Body of pancreas (tissue), 4 donors: ENCODE measurements around the gene SMIM35.

Experiments
- CTCF ChIP-seq, 7 experiments: fragments of 450-650 bp in 4 of 7; fragments of 200-600 bp in 3 of 7; sonication (generic) in 3 of 7; IDR thresholded peaks; one replicate each; pipeline ENCODE4 v1.5.1; 2016 to 2019; ENCODE audit warnings: antibody characterized with exemption in 7 of 7
- POLR2A ChIP-seq, 3 donors: fragments of 450-650 bp; IDR thresholded peaks; one replicate each; pipeline ENCODE4 v1.6.1; 2016; ENCODE audit warnings: antibody characterized with exemption in 3 of 3, mild to moderate bottlenecking in 2 of 3

GRCh38 chr11:118133816-118134215 is 47.1 kb upstream of the SMIM35 start:
- TF ChIP-seq CTCF (IDR thresholded peaks at IDR 0.05) (no peak), POLR2A (IDR thresholded peaks at IDR 0.05) (no peak)
